Measurements from ENCODE around the gene UQCR11.

Gene UQCR11

GRCh38 chr19:1551068-1552040 lies 53.9 kb downstream of the UQCR11 start:
- no peak overlapping the region for H3K4me3 ChIP-seq (ENCODE audit: low read depth, low read length)
- no peak for DNase-seq (ENCODE audit: low read depth)

- DNase-seq (ENCODE audit: low read depth): no peak
- H3K4me3 ChIP-seq (ENCODE audit: low read depth, low read length): no peak overlapping the region
These were observed 55.8 kb downstream of the UQCR11 start for GRCh38 chr19:1549332-1549945.
